HFFc6 (cell line): Measurements from ENCODE around the gene SLC2A10. TPM values are rescaled to one million over a fixed set of nuclear protein-coding genes. Genes with fewer than 3 reads are reported as not detected.

Experiments used
- DNase-seq: peaks from one replicate; pipeline ENCODE4 v3.0.0-alpha.2; 2018
- H3K27ac Mint-ChIP-seq: 2 replicates; pipeline ENCODE4 v1.8.0; 2020; ENCODE audit warnings: mild to moderate bottlenecking, mixed read lengths
- H3K27me3 Mint-ChIP-seq: 2 replicates; pipeline ENCODE4 v1.8.0; 2021; ENCODE audit warnings: mild to moderate bottlenecking, moderate library complexity, mixed read lengths; ENCODE audit not compliant: insufficient read depth
- H3K36me3 Mint-ChIP-seq: 2 replicates; pipeline ENCODE4 v1.8.0; 2021; ENCODE audit warnings: low read depth, mixed read lengths
- H3K4me1 Mint-ChIP-seq: 2 replicates; pipeline ENCODE4 v1.8.0; 2020; ENCODE audit warnings: low read depth, mixed read lengths
- H3K4me3 Mint-ChIP-seq: 2 replicates; pipeline ENCODE4 v1.8.0; 2020; ENCODE audit warnings: mild to moderate bottlenecking, moderate library complexity, mixed read lengths
- H3K9me3 Mint-ChIP-seq: 2 replicates; pipeline ENCODE4 v1.8.0; 2020; ENCODE audit warnings: mild to moderate bottlenecking, mixed read lengths
- CTCF ChIP-seq: fragments of 200-600 bp; sonication (generic); IDR thresholded peaks from 2 replicates; pipeline ENCODE4 v1.5.0; 2021; ENCODE audit warnings: antibody characterized with exemption, mild to moderate bottlenecking
- total RNA-seq, 6 experiments: library from RNA; stranded (reverse); fragmentation: NEBNext Ultra II Directional; extraction: Animal tissue kit (Norgen Biotek cat#: 25700); gene quantifications; 2 replicates in 1 of 6; 3 replicates in 5 of 6; pipeline ENCODE4 v1.2.3, GENCODE V29; 2021

Gene SLC2A10
- total RNA-seq, 6 experiments from 2014 or later, result 27.0 to 36.4 (median 30.5) TPM

GRCh38 chr20:46701986-46702385 is 7.5 kb upstream of the SLC2A10 start:
- Mint-ChIP-seq H3K27ac (no peak overlapping the region), H3K27me3 (peaks cover 7% of the 10 kb centered on the region), H3K4me1 (peaks cover 13% of the 10 kb centered on the region), H3K9me3 (peaks cover 6% of the 10 kb centered on the region), H3K4me3 (no peak overlapping the region), H3K36me3 (peaks cover 7% of the 10 kb centered on the region; the same call in 1 of the 2 replicates)
- TF ChIP-seq CTCF, result no peak
- no peak for DNase-seq

- DNase-seq, result no peak
- no peak overlapping the region for H3K4me3 Mint-ChIP-seq
- H3K36me3 Mint-ChIP-seq, result peaks cover 7% of the 10 kb centered on the region; the same call in 1 of the 2 replicates
- H3K27ac Mint-ChIP-seq, result no peak overlapping the region
- no peak for TF ChIP-seq CTCF
- H3K9me3 Mint-ChIP-seq, result peaks cover 6% of the 10 kb centered on the region
- H3K27me3 Mint-ChIP-seq, result peaks cover 5% of the 10 kb centered on the region
- H3K4me1 Mint-ChIP-seq, result peaks cover 10% of the 10 kb centered on the region
Observed at GRCh38 chr20:46702447-46703203, 6.8 kb upstream of the SLC2A10 start.

GRCh38 chr20:46703435-46703834 is 6.0 kb upstream of the SLC2A10 start:
- no peak for TF ChIP-seq CTCF
- no peak for DNase-seq
- Mint-ChIP-seq H3K36me3 (peaks cover 7% of the 10 kb centered on the region; the same call in 1 of the 2 replicates), H3K4me3 (no peak overlapping the region), H3K27ac (no peak overlapping the region), H3K27me3 (peaks cover 4% of the 10 kb centered on the region), H3K4me1 (peaks cover 10% of the 10 kb centered on the region), H3K9me3 (peaks cover 6% of the 10 kb centered on the region)

GRCh38 chr20:46704714-46705377 is 4.6 kb upstream of the SLC2A10 start:
- no peak overlapping the region for H3K27ac Mint-ChIP-seq
- DNase-seq, result no peak
- peaks cover 7% of the 10 kb centered on the region for H3K27me3 Mint-ChIP-seq
- peaks cover 6% of the 10 kb centered on the region for H3K9me3 Mint-ChIP-seq
- no peak overlapping the region for H3K4me3 Mint-ChIP-seq
- H3K36me3 Mint-ChIP-seq, result peaks cover 8% of the 10 kb centered on the region; the same call in 1 of the 2 replicates
- TF ChIP-seq CTCF, result no peak
- peaks cover 16% of the 10 kb centered on the region for H3K4me1 Mint-ChIP-seq

- H3K4me1 Mint-ChIP-seq, result peaks cover 21% of the 10 kb centered on the region
- no peak overlapping the region for H3K4me3 Mint-ChIP-seq
- H3K27ac Mint-ChIP-seq, result no peak overlapping the region
- peaks cover 13% of the 10 kb centered on the region for H3K36me3 Mint-ChIP-seq
- peaks cover 6% of the 10 kb centered on the region for H3K9me3 Mint-ChIP-seq
- peaks cover 9% of the 10 kb centered on the region for H3K27me3 Mint-ChIP-seq
- no peak for DNase-seq
- no peak for TF ChIP-seq CTCF
Observed at GRCh38 chr20:46705378-46705729, 4.1 kb upstream of the SLC2A10 start.
